GM12801 (cell line): ENCODE measurements around the gene SMAD7.

Experiments used
- CTCF ChIP-seq: IDR thresholded peaks from one replicate; pipeline ENCODE4 v1.5.1; 2011; ENCODE audit warnings: control low read depth; ENCODE audit not compliant: insufficient read length; ENCODE audit errors: extremely low read depth

SMAD7 gene

DNA sequence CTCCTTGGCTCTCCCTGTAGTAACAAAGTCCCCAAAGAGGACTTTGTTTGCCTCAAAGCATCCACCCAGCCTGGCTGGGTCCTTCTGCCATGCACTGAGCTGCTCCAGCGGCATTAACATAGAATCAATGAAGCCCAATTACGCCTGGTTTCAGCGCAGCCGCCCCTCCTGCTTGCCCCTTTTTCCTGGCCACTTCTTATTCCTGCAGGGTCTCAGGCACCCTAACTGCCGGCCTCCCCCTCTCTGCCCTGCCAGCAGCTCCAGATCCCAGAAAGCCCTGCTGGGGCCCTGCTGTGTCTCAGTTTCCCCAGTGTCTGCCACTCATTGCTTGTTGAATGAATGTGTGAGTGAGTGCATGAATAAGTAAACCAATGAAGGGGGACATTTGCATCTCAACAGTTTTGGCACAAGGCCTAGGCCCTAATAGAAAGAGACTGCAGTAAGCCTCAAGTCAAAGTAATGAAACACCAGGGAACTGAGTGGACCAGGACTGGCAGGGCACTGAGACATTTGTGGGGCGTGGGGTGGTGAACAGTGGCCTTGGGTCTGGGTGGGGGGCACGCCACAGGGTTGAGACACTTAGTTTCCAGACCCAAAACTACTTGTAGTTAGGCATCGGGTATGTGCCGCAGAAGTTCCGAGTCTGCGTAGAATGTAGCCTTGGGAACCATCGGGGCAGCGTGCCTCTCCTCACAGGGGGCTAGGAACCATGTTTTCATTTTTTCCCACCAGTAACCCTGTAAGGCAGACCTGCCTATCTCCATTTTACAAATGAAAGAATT is 60.6 kb downstream of the SMAD7 start:
- no peak for TF ChIP-seq CTCF

DNA sequence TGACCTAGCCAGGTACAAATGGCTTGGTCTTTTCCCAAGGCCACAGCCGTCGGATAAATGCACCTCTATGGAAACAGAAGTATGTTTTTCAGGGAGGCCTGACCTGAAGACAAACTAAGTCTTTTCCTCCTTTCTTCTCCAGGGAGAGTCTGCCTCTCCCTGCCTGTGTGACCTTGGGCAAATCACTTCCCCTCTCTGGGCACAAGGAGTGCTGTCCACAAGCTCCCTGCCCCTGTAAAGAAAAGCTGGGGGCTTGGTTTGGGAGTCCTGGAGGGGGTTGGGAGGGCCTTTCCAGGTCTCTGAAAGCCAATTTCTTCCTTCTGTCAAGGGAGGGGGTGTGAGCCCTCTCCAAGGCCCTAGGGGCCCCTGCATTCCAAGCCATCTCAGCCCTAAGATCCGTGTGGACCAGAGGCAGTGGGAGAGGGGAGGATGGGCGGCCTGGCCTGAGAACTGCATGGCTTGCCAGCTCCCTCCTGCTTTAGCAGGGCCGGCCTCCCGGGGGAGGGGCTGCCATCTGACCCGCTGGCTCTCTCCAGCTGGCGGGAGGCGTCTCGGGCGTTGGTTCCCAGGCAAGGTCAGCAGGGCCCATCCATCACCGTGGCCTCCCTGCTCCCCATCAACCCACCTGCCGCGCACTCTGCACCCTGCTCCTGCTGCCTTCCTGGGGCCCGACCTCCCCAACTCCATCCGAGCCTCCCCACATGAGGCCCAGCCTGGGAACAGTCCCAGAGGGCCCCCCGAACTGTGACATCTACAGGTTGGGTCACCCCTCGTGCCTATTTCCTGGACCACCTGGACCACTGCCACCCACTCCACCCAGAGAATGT is 61.4 kb downstream of the SMAD7 start:
- no peak for TF ChIP-seq CTCF

- no peak for TF ChIP-seq CTCF
Observed at GRCh38 chr18:48888773-48889080, 62.0 kb downstream of the SMAD7 start.

DNA sequence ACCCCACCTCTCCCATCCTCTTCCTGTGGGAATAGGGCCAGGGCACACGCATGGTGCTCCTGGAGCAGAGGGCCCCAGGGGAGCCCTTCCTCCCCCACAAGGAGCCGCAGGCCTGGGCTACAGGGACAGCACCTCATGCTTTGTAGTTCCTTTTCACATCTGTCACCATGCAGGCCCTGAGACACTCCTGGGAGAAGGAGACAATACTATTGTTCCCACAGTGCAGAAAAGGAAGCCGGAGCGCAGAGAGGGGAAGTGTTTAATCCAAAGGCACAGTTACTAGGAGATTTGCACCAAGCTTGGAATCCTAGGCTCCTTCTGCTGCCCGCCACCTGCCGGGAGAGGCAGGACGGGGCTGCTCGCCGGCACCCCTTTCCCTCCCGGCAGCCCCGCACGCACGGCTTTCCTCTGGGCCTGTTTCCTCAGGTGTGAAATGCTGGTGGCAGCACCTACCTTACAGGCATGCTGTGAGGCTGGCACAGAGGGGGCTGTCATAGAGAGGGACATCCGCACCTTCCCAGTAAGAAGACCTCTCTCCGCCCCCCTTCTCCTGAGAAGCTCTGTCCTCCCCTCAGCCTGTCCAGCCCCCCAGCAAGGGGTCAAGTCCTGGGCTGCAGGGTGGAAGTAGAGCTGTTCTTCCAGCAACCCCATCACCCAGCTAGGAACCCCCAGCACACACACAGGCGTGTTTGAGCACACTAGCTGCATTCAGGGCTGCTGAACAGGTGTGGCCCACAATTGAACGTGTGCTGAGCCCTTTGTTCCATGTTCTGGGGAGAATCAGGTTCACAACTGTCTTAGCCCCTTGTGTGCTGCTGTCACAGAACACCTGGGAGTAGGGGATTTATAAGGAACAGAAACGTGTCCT is 62.6 kb downstream of the SMAD7 start:
- no peak for TF ChIP-seq CTCF

DNA sequence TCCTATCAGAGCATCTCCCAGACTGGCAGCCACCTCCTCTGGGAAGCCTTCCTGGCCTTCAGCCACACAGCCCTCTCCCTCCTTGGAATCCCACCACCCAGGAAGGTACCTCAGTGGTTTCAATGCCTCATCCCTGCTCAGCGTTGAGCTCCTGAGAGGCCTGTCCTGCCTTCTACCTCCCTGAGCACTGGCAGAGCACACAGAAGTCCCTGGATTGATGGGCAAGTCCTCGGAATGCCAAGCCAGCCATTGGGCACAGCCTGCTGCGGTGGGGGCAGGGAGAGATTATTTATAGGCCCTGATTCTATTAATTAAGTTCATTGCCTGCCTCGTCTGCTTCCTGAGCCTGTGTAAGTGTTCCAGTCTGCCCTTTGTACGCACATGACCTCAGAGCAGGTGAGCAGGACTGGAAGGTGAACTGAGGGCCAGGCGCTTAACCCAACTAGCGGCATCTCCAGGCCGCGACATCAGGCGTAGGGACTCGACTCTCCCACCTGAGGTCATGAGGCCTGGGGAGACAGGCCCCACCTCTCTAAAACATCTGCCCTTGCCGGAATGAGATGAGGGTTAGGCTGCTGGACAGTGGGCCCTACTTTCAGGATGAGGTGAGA is 63.4 kb downstream of the SMAD7 start:
- TF ChIP-seq CTCF = no peak

- no peak for TF ChIP-seq CTCF
Observed at GRCh38 chr18:48886520-48887293, 64.1 kb downstream of the SMAD7 start.
